ENCODE measurements around the gene TMC4.
"Not testable (repeated sequence)": the region's sequence is repeated elsewhere in the genome, so short reads cannot be mapped to it uniquely, and the experiment has no call there.

DNA sequence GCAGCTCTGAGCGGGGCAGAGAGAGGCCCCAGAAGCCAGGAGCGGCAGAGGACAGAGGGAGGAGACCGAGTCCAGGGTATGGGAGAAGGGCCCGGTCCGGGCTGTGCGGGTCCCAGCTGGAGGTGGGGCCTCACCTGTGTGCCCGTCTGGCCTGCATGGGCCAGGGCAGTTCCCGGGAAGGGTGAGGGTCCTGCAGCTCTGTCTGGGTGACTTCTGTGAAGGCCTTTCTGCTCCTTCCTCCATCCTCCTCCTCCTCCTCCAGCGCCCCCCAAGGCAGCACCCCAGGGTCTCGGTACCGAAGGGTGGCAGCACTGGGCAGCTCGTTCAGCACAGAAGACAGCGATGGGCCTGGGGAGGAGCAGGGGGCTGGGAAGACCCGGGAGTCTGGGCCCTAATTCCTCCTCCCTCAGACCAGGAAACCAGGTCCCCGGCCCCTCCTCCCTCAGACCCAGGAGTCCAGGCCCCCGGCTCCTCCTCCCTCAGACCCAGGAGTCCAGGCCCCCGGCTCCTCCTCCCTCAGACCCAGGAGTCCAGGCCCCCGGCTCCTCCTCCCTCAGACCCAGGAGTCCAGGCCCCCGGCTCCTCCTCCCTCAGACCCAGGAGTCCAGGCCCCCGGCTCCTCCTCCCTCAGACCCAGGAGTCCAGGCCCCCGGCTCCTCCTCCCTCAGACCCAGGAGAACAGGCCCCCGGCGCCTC lies 1.1 kb downstream of the TMC4 start:
- not testable (repeated sequence) for TF ChIP-seq CTCF, POLR2A (IDR thresholded peaks at IDR 0.05)

All from testis (tissue), 2 donors.